ENCODE measurements around the gene SLC2A9. TPM values are rescaled to one million over a fixed set of nuclear protein-coding genes. Genes with fewer than 3 reads are reported as not detected.

SLC2A9 gene
- total and polyA plus RNA-seq, 2 of the 4 experiments (the other 2 are of a cell fraction) = 0.72 to 2.1 TPM

GRCh38 chr4:9933184-9933583, 88.1 kb downstream of the SLC2A9 start:
- Histone ChIP-seq H2BK15ac (ENCODE audit: low read depth, low read length) (no peak overlapping the region), H4K91ac (ENCODE audit: insufficient read depth, low read depth, low read length) (no peak overlapping the region), H3K23ac (ENCODE audit: low read depth, low read length) (no peak overlapping the region), H2AK5ac (ENCODE audit: low read depth, low read length) (no peak overlapping the region), H3K9ac (ENCODE audit: low read depth, low read length) (no peak overlapping the region), H3K9me1 (ENCODE audit: insufficient read depth, low read length) (no peaks in the 10 kb centered on the region), H3K14ac (replicated peaks; ENCODE audit: low read depth, low read length) (no peak overlapping the region), H2AFZ (replicated peaks; ENCODE audit: low read length, poor library complexity) (no peak overlapping the region), H3K4me1 (ENCODE audit: control insufficient read depth, insufficient read depth, low read length) (no peaks in the 10 kb centered on the region; the same call in 1 of the 2 replicates), H3K4me2 (ENCODE audit: low read depth, low read length) (no peak overlapping the region), H3K18ac (ENCODE audit: low read depth, low read length) (no peak overlapping the region), H4K20me1 (ENCODE audit: insufficient read depth, low read length) (no peaks in the 10 kb centered on the region), H3K56ac (ENCODE audit: extremely low read depth, insufficient read depth, low read length) (no peak overlapping the region), H3K4me3 (ENCODE audit: insufficient read depth, low read depth, low read length) (no peak overlapping the region), H3K36me3 (ENCODE audit: control insufficient read depth, insufficient read depth, low read length) (no peaks in the 10 kb centered on the region), H3K4ac (ENCODE audit: low read depth, low read length) (no peak overlapping the region), H2AK9ac (replicated peaks; ENCODE audit: low read depth, low read length, poor library complexity) (no peak overlapping the region), H3K27me3 (ENCODE audit: control insufficient read depth, insufficient read depth, low read length) (peaks cover 4% of the 10 kb centered on the region; the same call in 1 of the 2 replicates), H2BK5ac (ENCODE audit: low read depth, low read length, poor library complexity, severe bottlenecking) (no peak overlapping the region), H3K79me1 (ENCODE audit: low read depth in 1 of 2, low read length in 2 of 2) (no peaks in the 10 kb centered on the region), H4K8ac (ENCODE audit: low read depth in 2 of 2, low read length in 2 of 2) (no peak overlapping the region), H2BK120ac (ENCODE audit: low read depth, low read length) (no peak overlapping the region), H4K5ac (ENCODE audit: low read depth, low read length) (no peak overlapping the region), H3K9me3 (ENCODE audit: control insufficient read depth, insufficient read depth, low read length) (no peaks in the 10 kb centered on the region), H2BK20ac (ENCODE audit: low read depth, low read length) (no peak overlapping the region), H3K27ac (ENCODE audit: insufficient read depth, low read length) (no peak overlapping the region)
- intact Hi-C loops (cut with micrococcal nuclease) (no loop called here), in situ Hi-C loops (cut with MboI; ENCODE audit: low sequenced_read_pairs) (no loop called here), dilution Hi-C loops (cut with HindIII; ENCODE audit: low sequenced_read_pairs, unreplicated experiment) (no loop called here)
- WGBS, 2 experiments (ENCODE audit: extremely low coverage in 2 of 2, insufficient read length in 1 of 2) = 57% methylated on average over 1 of the region's 4 CpGs; no CpG with 5 or more reads in 1 of the 2 experiments
- no peak for TF ChIP-seq MAFK (IDR thresholded peaks at IDR 0.05; ENCODE audit: low read depth, low read length)
- no peak for TF ChIP-seq RAD21 (IDR thresholded peaks at IDR 0.05; ENCODE audit: low read length)
- TF ChIP-seq ELK1 (IDR thresholded peaks at IDR 0.05; ENCODE audit: borderline replicate concordance, low read depth, low read length) = no peak
- TF ChIP-seq RFX5 (IDR thresholded peaks at IDR 0.05; ENCODE audit: low read depth, low read length) = no peak
- TF ChIP-seq CEBPB (IDR thresholded peaks at IDR 0.05; ENCODE audit: low read depth, low read length) = no peak
- TF ChIP-seq, protein P1, sequence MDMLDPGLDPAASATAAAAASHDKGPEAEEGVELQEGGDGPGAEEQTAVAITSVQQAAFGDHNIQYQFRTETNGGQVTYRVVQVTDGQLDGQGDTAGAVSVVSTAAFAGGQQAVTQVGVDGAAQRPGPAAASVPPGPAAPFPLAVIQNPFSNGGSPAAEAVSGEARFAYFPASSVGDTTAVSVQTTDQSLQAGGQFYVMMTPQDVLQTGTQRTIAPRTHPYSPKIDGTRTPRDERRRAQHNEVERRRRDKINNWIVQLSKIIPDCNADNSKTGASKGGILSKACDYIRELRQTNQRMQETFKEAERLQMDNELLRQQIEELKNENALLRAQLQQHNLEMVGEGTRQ (IDR thresholded peaks at IDR 0.05; ENCODE audit: low read depth, low read length) = no peak
- TF ChIP-seq SMC3 (IDR thresholded peaks at IDR 0.05; ENCODE audit: low read depth, low read length) = no peak
- no peak for TF ChIP-seq RCOR1 (IDR thresholded peaks at IDR 0.05; ENCODE audit: insufficient replicate concordance, low read length)
- no peak for TF ChIP-seq MAZ (IDR thresholded peaks at IDR 0.05; ENCODE audit: borderline replicate concordance, low read depth, low read length)
- no peak for TF ChIP-seq NFE2L2 (IDR thresholded peaks at IDR 0.05; ENCODE audit: low read depth, low read length)
- TF ChIP-seq, protein P2, sequence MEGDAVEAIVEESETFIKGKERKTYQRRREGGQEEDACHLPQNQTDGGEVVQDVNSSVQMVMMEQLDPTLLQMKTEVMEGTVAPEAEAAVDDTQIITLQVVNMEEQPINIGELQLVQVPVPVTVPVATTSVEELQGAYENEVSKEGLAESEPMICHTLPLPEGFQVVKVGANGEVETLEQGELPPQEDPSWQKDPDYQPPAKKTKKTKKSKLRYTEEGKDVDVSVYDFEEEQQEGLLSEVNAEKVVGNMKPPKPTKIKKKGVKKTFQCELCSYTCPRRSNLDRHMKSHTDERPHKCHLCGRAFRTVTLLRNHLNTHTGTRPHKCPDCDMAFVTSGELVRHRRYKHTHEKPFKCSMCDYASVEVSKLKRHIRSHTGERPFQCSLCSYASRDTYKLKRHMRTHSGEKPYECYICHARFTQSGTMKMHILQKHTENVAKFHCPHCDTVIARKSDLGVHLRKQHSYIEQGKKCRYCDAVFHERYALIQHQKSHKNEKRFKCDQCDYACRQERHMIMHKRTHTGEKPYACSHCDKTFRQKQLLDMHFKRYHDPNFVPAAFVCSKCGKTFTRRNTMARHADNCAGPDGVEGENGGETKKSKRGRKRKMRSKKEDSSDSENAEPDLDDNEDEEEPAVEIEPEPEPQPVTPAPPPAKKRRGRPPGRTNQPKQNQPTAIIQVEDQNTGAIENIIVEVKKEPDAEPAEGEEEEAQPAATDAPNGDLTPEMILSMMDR (conservative IDR thresholded peaks at IDR 0.05; ENCODE audit: low read depth, low read length) = no peak
- TF ChIP-seq POLR2A (IDR thresholded peaks at IDR 0.05; ENCODE audit: low read depth, low read length) = no peak
- no peak for TF ChIP-seq MXI1 (IDR thresholded peaks at IDR 0.05; ENCODE audit: borderline replicate concordance, low read depth, low read length)
- TF ChIP-seq BHLHE40 (IDR thresholded peaks at IDR 0.05; ENCODE audit: low read depth, low read length) = no peak
- no peak for TF ChIP-seq CHD1 (IDR thresholded peaks at IDR 0.05; ENCODE audit: low read depth, low read length)
- TF ChIP-seq FOS (IDR thresholded peaks at IDR 0.05; ENCODE audit: low read depth, low read length) = no peak
- ATAC-seq (ENCODE audit: low read depth) (no peak), DNase-seq (no peak)
- BruUV-seq (replicated peaks) = no TSS peak
- CTCF ChIA-PET = no interaction called here
- POLR2A ChIA-PET (ENCODE audit: unreplicated experiment) = no interaction called here
